Cardiac fibroblast (primary cell): ENCODE results near the gene GPC2.

Experiments
- DNase-seq, 2 donors: peaks; one replicate each; pipeline versions ENCODE4 v3.0.0 to v3.0.0-alpha.2; 2010; ENCODE audit warnings: low read depth in 2 of 2
- H3K4me3 ChIP-seq, 2 donors: replicated peaks in 1 of 2; 1 replicate in 1 of 2; 2 replicates in 1 of 2; pipeline ENCODE4 v1.5.1; 2011; ENCODE audit warnings: low read depth in 2 of 2, low read length in 2 of 2, mild to moderate bottlenecking in 2 of 2, moderate library complexity in 1 of 2
- TF ChIP-seq, protein P1 (sequence below): IDR thresholded peaks from one replicate; pipeline ENCODE4 v1.5.1; 2011; ENCODE audit warnings: low read depth, mild to moderate bottlenecking, low read length, inconsistent platforms

Gene GPC2

GRCh38 chr7:100127866-100128636 lies 49.1 kb downstream of the GPC2 start:
- TF ChIP-seq, protein P1, sequence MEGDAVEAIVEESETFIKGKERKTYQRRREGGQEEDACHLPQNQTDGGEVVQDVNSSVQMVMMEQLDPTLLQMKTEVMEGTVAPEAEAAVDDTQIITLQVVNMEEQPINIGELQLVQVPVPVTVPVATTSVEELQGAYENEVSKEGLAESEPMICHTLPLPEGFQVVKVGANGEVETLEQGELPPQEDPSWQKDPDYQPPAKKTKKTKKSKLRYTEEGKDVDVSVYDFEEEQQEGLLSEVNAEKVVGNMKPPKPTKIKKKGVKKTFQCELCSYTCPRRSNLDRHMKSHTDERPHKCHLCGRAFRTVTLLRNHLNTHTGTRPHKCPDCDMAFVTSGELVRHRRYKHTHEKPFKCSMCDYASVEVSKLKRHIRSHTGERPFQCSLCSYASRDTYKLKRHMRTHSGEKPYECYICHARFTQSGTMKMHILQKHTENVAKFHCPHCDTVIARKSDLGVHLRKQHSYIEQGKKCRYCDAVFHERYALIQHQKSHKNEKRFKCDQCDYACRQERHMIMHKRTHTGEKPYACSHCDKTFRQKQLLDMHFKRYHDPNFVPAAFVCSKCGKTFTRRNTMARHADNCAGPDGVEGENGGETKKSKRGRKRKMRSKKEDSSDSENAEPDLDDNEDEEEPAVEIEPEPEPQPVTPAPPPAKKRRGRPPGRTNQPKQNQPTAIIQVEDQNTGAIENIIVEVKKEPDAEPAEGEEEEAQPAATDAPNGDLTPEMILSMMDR = no peak
- DNase-seq = peak in 1 of 2 donors; percentile 15
- peak overlapping the region; percentile 88 to 97 for H3K4me3 ChIP-seq

- peak within 1 kb of the TSS; percentile 88 to 97 for H3K4me3 ChIP-seq
- DNase-seq = peak; percentile 95 to 97
- TF ChIP-seq, protein P1 = no peak
These were observed 50.0 kb downstream of the GPC2 start, which contains the start of gene MBLAC1 for GRCh38 chr7:100126931-100127865. Gene MBLAC1, plus strand, starts transcription at chr7:100126967. Its CDS starts 429 bp downstream, at chr7:100127396.

DNA sequence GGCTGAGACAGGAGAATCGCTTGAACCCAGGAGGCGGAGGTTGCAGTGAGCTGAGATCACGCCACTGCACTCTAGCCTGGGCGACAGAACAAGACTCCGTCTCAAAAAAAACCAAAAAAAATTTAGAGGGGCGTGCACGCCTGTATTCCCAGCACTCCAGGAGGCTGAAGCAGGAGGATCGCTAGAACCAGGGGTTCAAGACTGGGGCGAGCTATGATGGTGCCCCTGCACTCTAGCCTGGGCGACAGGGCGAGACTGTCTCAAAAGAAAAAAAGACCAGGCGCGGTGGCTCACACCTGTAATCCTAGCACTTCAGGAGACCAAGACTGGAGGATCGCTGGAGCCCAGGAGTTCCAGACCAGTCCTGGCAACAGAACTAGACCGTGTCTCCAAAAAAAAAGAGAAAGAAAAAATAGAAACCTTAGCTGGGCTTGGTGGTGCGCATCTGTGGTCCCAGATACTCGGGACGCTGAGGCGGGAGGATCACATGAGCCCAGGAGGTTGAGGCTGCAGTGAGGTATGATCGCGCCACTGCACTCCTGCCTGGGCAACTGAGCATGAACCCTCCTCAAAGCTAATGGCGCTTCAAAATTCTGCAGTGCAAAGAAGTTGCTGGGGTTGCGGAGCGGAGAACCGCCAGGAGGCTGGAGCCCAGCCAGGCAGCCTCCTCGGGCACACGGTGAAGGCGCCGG lies 50.8 kb downstream of the GPC2 start:
- TF ChIP-seq, protein P1 = no peak
- no peak for DNase-seq
- peak overlapping the region; percentile 88 to 97 for H3K4me3 ChIP-seq

DNA sequence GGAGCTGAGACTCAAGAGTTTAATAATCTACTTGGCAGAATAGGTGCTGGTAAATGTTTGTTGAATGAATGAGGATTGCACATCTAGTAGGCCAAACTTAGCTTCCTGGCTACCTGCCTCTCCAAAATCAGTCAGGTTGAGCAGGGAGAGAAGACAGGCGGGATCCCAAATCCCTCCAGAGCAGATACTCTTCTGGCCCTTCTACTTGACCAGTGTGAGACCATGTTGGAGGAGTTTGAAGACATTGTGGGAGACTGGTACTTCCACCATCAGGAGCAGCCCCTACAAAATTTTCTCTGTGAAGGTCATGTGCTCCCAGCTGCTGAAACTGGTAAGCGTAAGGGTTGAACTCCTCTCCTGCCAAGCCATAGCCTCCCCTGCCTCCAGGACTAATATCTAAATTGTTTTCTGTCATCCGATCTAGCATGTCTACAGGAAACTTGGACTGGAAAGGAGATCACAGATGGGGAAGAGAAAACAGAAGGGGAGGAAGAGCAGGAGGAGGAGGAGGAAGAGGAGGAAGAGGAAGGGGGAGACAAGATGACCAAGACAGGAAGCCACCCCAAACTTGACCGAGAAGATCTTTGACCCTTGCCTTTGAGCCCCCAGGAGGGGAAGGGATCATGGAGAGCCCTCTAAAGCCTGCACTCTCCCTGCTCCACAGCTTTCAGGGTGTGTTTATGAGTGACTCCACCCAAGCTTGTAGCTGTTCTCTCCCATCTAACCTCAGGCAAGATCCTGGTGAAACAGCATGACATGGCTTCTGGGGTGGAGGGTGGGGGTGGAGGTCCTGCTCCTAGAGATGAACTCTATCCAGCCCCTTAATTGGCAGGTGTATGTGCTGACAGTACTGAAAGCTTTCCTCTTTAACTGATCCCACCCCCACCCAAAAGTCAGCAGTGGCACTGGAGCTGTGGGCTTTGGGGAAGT lies 52.6 kb downstream of the GPC2 start:
- DNase-seq = no peak
- TF ChIP-seq, protein P1 = no peak
- H3K4me3 ChIP-seq = no peak overlapping the region

GRCh38 chr7:100122568-100122967 lies 54.6 kb downstream of the GPC2 start:
- H3K4me3 ChIP-seq = no peak overlapping the region
- TF ChIP-seq, protein P1 = no peak
- DNase-seq = no peak
